ENCODE measurements around the gene CD274. TPM values are rescaled to one million over a fixed set of nuclear protein-coding genes. Genes with fewer than 3 reads are reported as not detected.
A peak's percentile ranks its signal among the peaks of the same experiment; 100 is the strongest.

Gene CD274
- total RNA-seq (2021): 0.33 and 0.62 TPM in 2 replicates
- Bru-seq, nascent RNA: percentile 32 among the genes with signal in this experiment
- BruChase-seq, experiment 1, labeled RNA remaining after a 2-hour chase: percentile 29 among the genes with signal in this experiment
- BruChase-seq, experiment 2, labeled RNA remaining after a 6-hour chase: percentile 16 among the genes with signal in this experiment
- long read RNA-seq: 0 reads

DNA sequence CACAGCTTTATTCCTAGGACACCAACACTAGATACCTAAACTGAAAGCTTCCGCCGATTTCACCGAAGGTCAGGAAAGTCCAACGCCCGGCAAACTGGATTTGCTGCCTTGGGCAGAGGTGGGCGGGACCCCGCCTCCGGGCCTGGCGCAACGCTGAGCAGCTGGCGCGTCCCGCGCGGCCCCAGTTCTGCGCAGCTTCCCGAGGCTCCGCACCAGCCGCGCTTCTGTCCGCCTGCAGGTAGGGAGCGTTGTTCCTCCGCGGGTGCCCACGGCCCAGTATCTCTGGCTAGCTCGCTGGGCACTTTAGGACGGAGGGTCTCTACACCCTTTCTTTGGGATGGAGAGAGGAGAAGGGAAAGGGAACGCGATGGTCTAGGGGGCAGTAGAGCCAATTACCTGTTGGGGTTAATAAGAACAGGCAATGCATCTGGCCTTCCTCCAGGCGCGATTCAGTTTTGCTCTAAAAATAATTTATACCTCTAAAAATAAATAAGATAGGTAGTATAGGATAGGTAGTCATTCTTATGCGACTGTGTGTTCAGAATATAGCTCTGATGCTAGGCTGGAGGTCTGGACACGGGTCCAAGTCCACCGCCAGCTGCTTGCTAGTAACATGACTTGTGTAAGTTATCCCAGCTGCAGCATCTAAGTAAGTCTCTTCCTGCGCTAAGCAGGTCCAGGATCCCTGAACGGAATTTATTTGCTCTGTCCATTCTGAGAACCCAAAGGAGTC, at the start of gene CD274:
CD274 (plus strand) TSS at position 184 of the 733 bp plus-strand sequence. CDS start 5,572 bp downstream, outside the sequence.
- TF ChIP-seq, protein P1, sequence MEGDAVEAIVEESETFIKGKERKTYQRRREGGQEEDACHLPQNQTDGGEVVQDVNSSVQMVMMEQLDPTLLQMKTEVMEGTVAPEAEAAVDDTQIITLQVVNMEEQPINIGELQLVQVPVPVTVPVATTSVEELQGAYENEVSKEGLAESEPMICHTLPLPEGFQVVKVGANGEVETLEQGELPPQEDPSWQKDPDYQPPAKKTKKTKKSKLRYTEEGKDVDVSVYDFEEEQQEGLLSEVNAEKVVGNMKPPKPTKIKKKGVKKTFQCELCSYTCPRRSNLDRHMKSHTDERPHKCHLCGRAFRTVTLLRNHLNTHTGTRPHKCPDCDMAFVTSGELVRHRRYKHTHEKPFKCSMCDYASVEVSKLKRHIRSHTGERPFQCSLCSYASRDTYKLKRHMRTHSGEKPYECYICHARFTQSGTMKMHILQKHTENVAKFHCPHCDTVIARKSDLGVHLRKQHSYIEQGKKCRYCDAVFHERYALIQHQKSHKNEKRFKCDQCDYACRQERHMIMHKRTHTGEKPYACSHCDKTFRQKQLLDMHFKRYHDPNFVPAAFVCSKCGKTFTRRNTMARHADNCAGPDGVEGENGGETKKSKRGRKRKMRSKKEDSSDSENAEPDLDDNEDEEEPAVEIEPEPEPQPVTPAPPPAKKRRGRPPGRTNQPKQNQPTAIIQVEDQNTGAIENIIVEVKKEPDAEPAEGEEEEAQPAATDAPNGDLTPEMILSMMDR (conservative IDR thresholded peaks at IDR 0.05; ENCODE audit: low read depth, low read length): peak; percentile 79
- no peak for TF ChIP-seq EZH2 (IDR thresholded peaks at IDR 0.05; ENCODE audit: borderline replicate concordance, low read depth, low read length, poor library complexity, severe bottlenecking)
- Histone ChIP-seq H3K27me3 (replicated peaks; ENCODE audit: insufficient read depth, low read depth, low read length, poor library complexity) (no peaks in the 10 kb centered on the region), H3K36me3 (ENCODE audit: insufficient read depth, low read length, poor library complexity, severe bottlenecking) (no peaks in the 10 kb centered on the region), H3K9me3 (ENCODE audit: low read depth, low read length, poor library complexity, severe bottlenecking) (no peaks in the 10 kb centered on the region), H3K4me3 (ENCODE audit: low read depth, low read length, poor library complexity, severe bottlenecking) (peak within 1 kb of the TSS; percentile 60), H3K27ac (ENCODE audit: low read depth, low read length, poor library complexity, severe bottlenecking) (peak within 1 kb of the TSS; percentile 49), H3K4me1 (ENCODE audit: insufficient read depth, low read length, poor library complexity, severe bottlenecking) (no peaks in the 10 kb centered on the region)
- BruUV-seq (replicated peaks): no TSS peak
- DNase-seq (ENCODE audit: low spot score): peak; percentile 81
- ChIA-PET POLR2A (ENCODE audit: low non-redundant PET) (no interaction called here), CTCF (interaction anchor here (0.6 to 1.1 kb wide), 3 partner anchors 20 to 703 kb away, joined by 3 to 8 read pairs (median 3); no protein-coding TSS in a partner anchor)
- intact Hi-C loops (cut with micrococcal nuclease; ENCODE audit: unreplicated experiment): loop anchor here (2.0 kb wide), 1 partner anchor 140 kb away; no protein-coding TSS in a partner anchor

DNA sequence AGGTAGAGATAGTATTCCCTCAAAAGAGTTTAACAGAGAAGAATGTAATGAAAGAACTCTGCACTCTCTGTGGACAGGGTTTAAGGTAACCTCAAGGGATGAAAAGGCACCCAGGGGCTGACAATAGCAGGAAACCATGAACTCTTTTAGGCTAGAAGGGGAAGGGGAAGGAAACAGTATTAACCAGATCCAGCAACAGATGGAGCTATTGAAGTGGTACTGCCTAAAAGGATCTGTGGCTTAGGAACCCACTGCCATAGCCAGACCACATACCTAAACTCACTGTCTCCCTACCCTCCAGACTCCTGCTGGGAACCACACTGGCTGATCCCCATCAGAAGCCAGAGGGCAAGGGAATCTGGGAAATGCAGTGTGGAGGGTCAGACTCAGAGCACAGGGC, 48.1 kb upstream of the CD274 start:
- no peaks in the 10 kb centered on the region for H3K4me1 ChIP-seq (ENCODE audit: insufficient read depth, low read length, poor library complexity, severe bottlenecking)
- H3K27ac ChIP-seq (ENCODE audit: low read depth, low read length, poor library complexity, severe bottlenecking): no peak overlapping the region
- H3K4me3 ChIP-seq (ENCODE audit: low read depth, low read length, poor library complexity, severe bottlenecking): no peak overlapping the region
- no peaks in the 10 kb centered on the region for H3K27me3 ChIP-seq (replicated peaks; ENCODE audit: insufficient read depth, low read depth, low read length, poor library complexity)
- H3K36me3 ChIP-seq (ENCODE audit: insufficient read depth, low read length, poor library complexity, severe bottlenecking): no peaks in the 10 kb centered on the region
- ChIA-PET CTCF (no interaction called here), POLR2A (ENCODE audit: low non-redundant PET) (no interaction called here)
- no TSS peak for BruUV-seq (replicated peaks)
- DNase-seq (ENCODE audit: low spot score): no peak
- TF ChIP-seq, protein P1 (conservative IDR thresholded peaks at IDR 0.05; ENCODE audit: low read depth, low read length): no peak
- no peak for TF ChIP-seq EZH2 (IDR thresholded peaks at IDR 0.05; ENCODE audit: borderline replicate concordance, low read depth, low read length, poor library complexity, severe bottlenecking)
- H3K9me3 ChIP-seq (ENCODE audit: low read depth, low read length, poor library complexity, severe bottlenecking): peaks cover 3% of the 10 kb centered on the region
- intact Hi-C loops (cut with micrococcal nuclease; ENCODE audit: unreplicated experiment): no loop called here

- intact Hi-C loops (cut with micrococcal nuclease; ENCODE audit: unreplicated experiment): no loop called here
- Histone ChIP-seq H3K27me3 (replicated peaks; ENCODE audit: insufficient read depth, low read depth, low read length, poor library complexity) (no peaks in the 10 kb centered on the region), H3K4me1 (ENCODE audit: insufficient read depth, low read length, poor library complexity, severe bottlenecking) (no peaks in the 10 kb centered on the region), H3K9me3 (ENCODE audit: low read depth, low read length, poor library complexity, severe bottlenecking) (peaks cover 6% of the 10 kb centered on the region), H3K27ac (ENCODE audit: low read depth, low read length, poor library complexity, severe bottlenecking) (no peak overlapping the region), H3K36me3 (ENCODE audit: insufficient read depth, low read length, poor library complexity, severe bottlenecking) (no peaks in the 10 kb centered on the region), H3K4me3 (ENCODE audit: low read depth, low read length, poor library complexity, severe bottlenecking) (no peak overlapping the region)
- BruUV-seq (replicated peaks): no TSS peak
- no peak for DNase-seq (ENCODE audit: low spot score)
- POLR2A ChIA-PET (ENCODE audit: low non-redundant PET): no interaction called here
- CTCF ChIA-PET: no interaction called here
- TF ChIP-seq EZH2 (IDR thresholded peaks at IDR 0.05; ENCODE audit: borderline replicate concordance, low read depth, low read length, poor library complexity, severe bottlenecking): no peak
- TF ChIP-seq, protein P1 (conservative IDR thresholded peaks at IDR 0.05; ENCODE audit: low read depth, low read length): no peak
Observed at GRCh38 chr9:5408596-5408995, 41.7 kb upstream of the CD274 start.

Measured in A673 (cell line).